IPS-20b (cell line): ENCODE data around the gene TMEM255A.
"Not testable (repeated sequence)": the region's sequence is repeated elsewhere in the genome, so short reads cannot be mapped to it uniquely, and the experiment has no call there.

Experiments used
- H3K27ac ChIP-seq: one replicate; pipeline ENCODE4 v1.5.1; 2013; ENCODE audit warnings: low read length
- H3K27me3 ChIP-seq: 2 replicates; pipeline ENCODE4 v1.6.1; 2013; ENCODE audit warnings: mild to moderate bottlenecking, low read length, inconsistent platforms; ENCODE audit not compliant: insufficient read depth
- H3K36me3 ChIP-seq: 2 replicates; pipeline ENCODE4 v1.6.1; 2013; ENCODE audit warnings: low read depth, mild to moderate bottlenecking, inconsistent platforms, low read length, moderate library complexity; ENCODE audit not compliant: insufficient read depth
- H3K4me1 ChIP-seq: 2 replicates; pipeline ENCODE4 v1.6.1; 2013; ENCODE audit warnings: mild to moderate bottlenecking, control low read depth, inconsistent platforms, low read length, moderate library complexity; ENCODE audit not compliant: insufficient read depth
- H3K4me3 ChIP-seq: 2 replicates; pipeline ENCODE4 v1.5.1; 2013; ENCODE audit warnings: mild to moderate bottlenecking, low read length, inconsistent platforms
- H3K9ac ChIP-seq: 2 replicates; pipeline ENCODE4 v1.6.1; 2013; ENCODE audit warnings: low read depth, mild to moderate bottlenecking, inconsistent platforms, low read length, moderate library complexity
- H3K9me3 ChIP-seq: 2 replicates; pipeline ENCODE4 v1.6.1; 2013; ENCODE audit warnings: mild to moderate bottlenecking, low read depth, low read length, inconsistent platforms; ENCODE audit not compliant: insufficient read depth

Gene TMEM255A

GRCh38 chrX:120310861-120311726 is at the start of gene TMEM255A:
TMEM255A (minus strand) TSS chrX:120311461; CDS start chrX:120311309, 152 bp downstream.
- Histone ChIP-seq H3K36me3 (no peaks in the 10 kb centered on the region), H3K9me3 (no peaks in the 10 kb centered on the region), H3K27ac (no peak within 1 kb of the TSS), H3K27me3 (peaks cover 82% of the 10 kb centered on the region), H3K4me3 (peak within 1 kb of the TSS; percentile 70), H3K9ac (peak within 1 kb of the TSS; percentile 32; the same call in 1 of the 2 replicates), H3K4me1 (no peaks in the 10 kb centered on the region; the same call in 1 of the 2 replicates)

DNA sequence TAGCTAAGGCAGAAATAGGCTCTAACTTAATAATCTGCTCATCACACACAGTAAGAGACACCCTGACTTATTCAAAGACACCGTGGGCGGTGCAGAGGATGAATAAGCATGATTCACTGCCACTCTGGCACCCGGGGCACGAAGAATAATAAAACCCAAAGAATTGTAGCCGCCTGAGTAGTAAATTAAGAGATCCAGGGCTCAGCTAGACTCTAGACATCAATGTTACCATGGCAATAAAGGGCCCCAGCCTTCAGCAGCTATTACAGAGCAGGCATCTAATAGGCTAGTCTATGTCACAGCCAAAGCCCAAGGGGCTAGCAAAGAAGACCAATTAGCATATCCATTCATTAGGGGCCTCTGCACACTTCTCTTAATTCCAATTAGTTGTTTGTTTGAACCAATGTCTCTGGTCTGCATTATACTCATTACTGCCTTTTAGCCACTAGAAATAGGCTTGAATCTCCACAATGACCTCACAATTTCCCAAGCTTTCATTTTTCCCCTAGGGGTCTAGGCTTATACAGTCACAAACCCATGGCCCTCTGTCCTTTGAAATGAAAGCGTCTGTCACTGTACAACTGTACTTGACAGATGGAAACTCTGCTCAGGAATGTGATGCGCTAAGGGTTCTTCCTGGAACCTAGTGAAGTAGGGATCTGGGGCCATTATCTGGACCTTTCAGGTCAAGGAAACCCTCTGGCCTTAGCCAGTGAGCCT is 47.6 kb upstream of the TMEM255A start:
- Histone ChIP-seq H3K4me3 (no peak overlapping the region), H3K27ac (no peak overlapping the region), H3K4me1 (no peaks in the 10 kb centered on the region), H3K36me3 (no peaks in the 10 kb centered on the region), H3K9me3 (no peaks in the 10 kb centered on the region), H3K27me3 (no peaks in the 10 kb centered on the region), H3K9ac (no peak overlapping the region)

DNA sequence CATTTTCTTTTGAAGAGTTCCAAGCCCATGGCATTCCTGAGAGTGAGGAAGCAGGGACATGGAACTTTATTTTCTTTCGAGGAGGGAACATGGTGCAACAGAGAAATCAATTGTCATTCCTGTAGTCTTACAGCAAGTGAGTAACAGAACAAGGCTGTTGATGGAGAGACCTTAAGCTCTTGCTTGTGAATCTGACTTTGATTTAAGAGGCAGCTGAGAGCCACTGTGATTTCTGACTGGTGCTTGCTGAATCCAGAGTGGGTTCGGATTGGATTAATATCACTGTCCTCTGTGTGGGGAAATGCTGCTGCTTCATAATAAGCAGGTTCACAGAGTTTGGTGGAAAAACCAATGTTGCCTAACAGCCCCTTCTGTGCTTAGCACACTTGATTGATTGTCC is 45.9 kb upstream of the TMEM255A start:
- Histone ChIP-seq H3K36me3 (no peaks in the 10 kb centered on the region), H3K4me3 (no peak overlapping the region), H3K9ac (no peak overlapping the region), H3K27me3 (no peaks in the 10 kb centered on the region), H3K27ac (no peak overlapping the region), H3K9me3 (no peaks in the 10 kb centered on the region), H3K4me1 (no peaks in the 10 kb centered on the region)

DNA sequence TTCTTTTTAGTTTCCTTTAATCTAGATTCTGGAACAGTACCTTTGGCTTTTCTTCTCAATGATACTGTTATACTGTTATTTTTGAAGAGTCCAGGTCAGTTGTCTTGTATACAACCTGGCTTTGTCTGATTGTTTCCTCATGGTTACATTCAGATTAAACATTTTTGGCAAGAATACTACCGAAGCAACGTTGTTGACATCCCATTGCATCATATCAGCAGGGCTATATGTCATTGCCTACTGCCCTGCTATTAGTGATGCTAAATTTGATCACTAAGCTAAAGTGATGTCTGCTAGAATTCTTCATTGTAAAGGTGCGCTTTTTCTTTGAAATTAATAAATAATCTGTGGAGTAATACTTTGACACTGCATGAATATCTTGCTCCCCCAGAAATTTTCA is 44.8 kb upstream of the TMEM255A start:
- no peak overlapping the region for H3K27ac ChIP-seq
- H3K9ac ChIP-seq: no peak overlapping the region
- no peaks in the 10 kb centered on the region for H3K36me3 ChIP-seq
- H3K27me3 ChIP-seq: no peaks in the 10 kb centered on the region
- no peaks in the 10 kb centered on the region for H3K9me3 ChIP-seq
- H3K4me3 ChIP-seq: no peak overlapping the region
- no peaks in the 10 kb centered on the region for H3K4me1 ChIP-seq

DNA sequence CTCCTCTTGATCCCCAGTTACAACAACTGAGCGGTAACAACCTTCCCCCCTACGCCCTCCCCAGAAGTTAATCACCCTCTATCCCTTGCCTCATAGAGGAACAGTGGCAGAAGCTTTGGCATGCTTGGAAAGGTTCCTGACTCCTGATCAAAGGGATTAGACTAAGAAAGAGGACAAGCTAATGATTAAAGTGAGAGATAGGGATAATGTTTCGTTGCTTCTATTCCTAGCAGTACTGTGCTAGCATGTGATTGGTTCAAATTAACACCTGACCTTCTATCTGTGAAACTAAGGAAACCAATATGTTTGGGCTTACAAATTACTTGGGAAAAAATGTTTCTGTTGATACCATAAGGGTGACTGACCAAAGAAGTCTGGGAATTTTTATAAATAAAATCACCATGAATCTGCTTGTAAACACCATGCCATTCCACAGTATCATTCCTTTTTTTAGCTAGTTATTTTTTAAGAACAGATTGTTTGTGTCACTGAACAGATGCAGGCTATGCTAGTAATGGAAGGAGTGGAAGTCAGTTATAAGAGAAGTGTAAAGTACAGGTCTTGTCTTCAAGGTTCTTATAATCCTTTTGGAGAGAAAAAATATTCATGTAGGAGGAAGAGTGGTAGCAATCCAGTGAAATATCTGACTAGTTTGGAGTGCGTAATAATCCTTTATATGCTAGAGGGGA is 39.3 kb upstream of the TMEM255A start:
- Histone ChIP-seq H3K4me3 (no peak overlapping the region), H3K9me3 (no peaks in the 10 kb centered on the region), H3K27ac (no peak overlapping the region), H3K27me3 (no peaks in the 10 kb centered on the region), H3K9ac (no peak overlapping the region), H3K36me3 (no peaks in the 10 kb centered on the region), H3K4me1 (no peaks in the 10 kb centered on the region)

DNA sequence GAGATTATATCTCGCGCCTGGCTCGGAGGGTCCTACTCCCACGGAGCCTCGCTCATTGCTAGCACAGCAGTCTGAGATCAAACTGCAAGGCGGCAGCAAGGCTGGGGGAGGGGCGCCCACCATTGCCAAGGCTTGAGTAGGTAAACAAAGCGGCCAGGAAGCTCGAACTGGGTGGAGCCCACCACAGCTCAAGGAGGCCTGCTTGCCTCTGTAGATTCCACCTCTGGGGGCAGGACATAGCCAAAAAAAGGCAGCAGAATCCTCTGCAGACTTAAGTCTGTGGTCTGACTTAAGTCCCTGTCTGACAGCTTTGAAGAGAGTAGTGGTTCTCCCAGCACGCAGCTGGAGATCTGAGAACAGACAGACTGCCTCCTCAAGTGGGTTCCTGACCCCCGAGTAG is 33.3 kb upstream of the TMEM255A start:
- not testable (repeated sequence) for H3K27me3 ChIP-seq, H3K4me1 ChIP-seq, H3K4me3 ChIP-seq, H3K36me3 ChIP-seq, H3K27ac ChIP-seq, H3K9me3 ChIP-seq, H3K9ac ChIP-seq

DNA sequence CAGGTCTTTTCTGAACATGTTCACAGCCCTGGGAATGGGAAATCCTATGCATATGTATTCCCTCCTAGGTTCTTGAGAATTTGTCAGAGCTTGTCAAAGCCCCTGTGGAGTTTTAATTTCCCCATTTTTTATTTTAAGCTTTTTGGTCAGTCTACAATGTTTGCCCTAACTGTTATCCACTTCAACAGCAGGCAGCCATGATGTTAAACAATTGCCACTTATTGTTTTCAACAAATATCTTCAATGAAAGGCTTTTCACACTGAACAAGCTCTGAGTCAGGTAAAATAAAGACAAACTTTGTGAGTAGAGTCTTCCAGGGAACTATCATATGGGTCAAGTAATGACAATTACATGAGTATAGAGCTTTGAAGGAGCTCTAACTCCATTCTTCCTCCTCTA is 25.6 kb upstream of the TMEM255A start:
- Histone ChIP-seq H3K36me3 (no peaks in the 10 kb centered on the region), H3K9me3 (peaks cover 12% of the 10 kb centered on the region), H3K27me3 (no peaks in the 10 kb centered on the region), H3K27ac (no peak overlapping the region), H3K4me1 (peaks cover 11% of the 10 kb centered on the region; the same call in 1 of the 2 replicates), H3K9ac (no peak overlapping the region), H3K4me3 (no peak overlapping the region)

DNA sequence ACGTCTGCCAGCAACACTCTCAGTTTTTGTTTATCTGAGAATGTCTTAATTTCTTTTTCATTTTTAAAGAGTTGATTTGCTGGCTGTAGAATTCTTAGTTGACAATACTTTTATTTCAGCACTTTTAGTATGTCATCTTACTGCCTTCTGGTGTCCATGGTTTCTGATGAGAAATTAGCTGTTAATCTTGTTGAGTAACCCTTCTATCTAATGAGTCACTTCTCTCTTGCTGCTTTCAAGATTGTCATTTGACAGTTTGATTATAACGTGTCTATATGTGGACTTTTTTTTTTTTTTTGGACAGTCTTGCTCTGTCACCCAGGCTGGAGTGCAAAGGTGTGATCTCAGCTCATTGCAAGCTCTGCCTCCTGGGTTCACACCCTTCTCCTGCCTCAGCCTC is 24.0 kb upstream of the TMEM255A start:
- Histone ChIP-seq H3K27me3 (no peaks in the 10 kb centered on the region), H3K4me3 (no peak overlapping the region), H3K27ac (no peak overlapping the region), H3K9me3 (peaks cover 12% of the 10 kb centered on the region), H3K4me1 (peaks cover 12% of the 10 kb centered on the region; the same call in 1 of the 2 replicates), H3K36me3 (no peaks in the 10 kb centered on the region), H3K9ac (no peak overlapping the region)

DNA sequence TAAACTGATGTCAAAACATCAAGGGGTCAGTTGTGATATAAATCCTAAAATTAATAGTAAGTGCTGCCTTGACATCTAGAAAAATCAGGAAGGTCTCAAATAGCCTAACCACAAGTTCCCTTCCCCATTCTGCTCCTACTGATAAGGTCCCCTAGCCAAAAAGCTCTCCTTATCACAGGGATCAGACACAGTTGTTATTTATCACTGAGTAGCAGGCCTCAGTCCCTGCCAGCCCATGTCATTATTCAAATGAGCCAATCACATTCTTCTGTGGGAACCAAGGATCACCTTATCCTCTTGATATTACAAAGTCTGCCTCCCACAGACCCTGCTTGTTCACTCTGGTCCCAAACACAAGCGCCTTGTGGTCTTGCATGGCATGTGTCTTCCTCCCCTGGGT is 23.3 kb upstream of the TMEM255A start:
- H3K9me3 ChIP-seq: peaks cover 12% of the 10 kb centered on the region
- no peak overlapping the region for H3K9ac ChIP-seq
- H3K4me1 ChIP-seq: peaks cover 12% of the 10 kb centered on the region; the same call in 1 of the 2 replicates
- H3K27me3 ChIP-seq: no peaks in the 10 kb centered on the region
- no peak overlapping the region for H3K27ac ChIP-seq
- no peaks in the 10 kb centered on the region for H3K36me3 ChIP-seq
- no peak overlapping the region for H3K4me3 ChIP-seq

- no peak overlapping the region for H3K9ac ChIP-seq
- H3K4me3 ChIP-seq: no peak overlapping the region
- H3K27me3 ChIP-seq: no peaks in the 10 kb centered on the region
- H3K9me3 ChIP-seq: peaks cover 12% of the 10 kb centered on the region
- H3K4me1 ChIP-seq: peaks cover 12% of the 10 kb centered on the region; the same call in 1 of the 2 replicates
- no peak overlapping the region for H3K27ac ChIP-seq
- no peaks in the 10 kb centered on the region for H3K36me3 ChIP-seq
Measured at GRCh38 chrX:120334151-120334550, 22.9 kb upstream of the TMEM255A start.

DNA sequence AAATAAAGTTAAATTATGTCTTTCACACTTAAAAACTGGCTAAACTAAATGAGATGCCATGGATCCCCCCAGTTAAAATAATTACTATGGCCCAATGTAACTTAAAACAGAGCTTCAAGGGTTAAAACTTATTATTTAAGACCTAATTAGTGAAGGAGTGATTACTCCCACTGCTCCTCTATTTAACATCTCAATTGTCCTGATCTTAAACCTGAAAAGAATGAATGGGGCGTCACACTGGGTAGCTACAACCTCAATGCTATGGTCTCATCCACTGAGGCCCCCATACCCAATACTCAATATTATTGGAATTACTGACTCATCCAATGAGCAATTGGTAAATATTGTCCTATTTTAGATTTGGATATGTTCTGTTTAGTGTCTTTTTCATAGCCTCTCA is 21.1 kb upstream of the TMEM255A start:
- Histone ChIP-seq H3K9ac (no peak overlapping the region), H3K9me3 (peaks cover 12% of the 10 kb centered on the region), H3K27me3 (no peaks in the 10 kb centered on the region), H3K4me3 (peak overlapping the region; percentile 47; the same call in 1 of the 2 replicates), H3K27ac (peak overlapping the region; percentile 28), H3K36me3 (no peaks in the 10 kb centered on the region), H3K4me1 (peaks cover 12% of the 10 kb centered on the region; the same call in 1 of the 2 replicates)
